HepG2 (cell line): Measurements from ENCODE around the gene CNKSR3. TPM values are rescaled to one million over a fixed set of nuclear protein-coding genes. Genes with fewer than 3 reads are reported as not detected.

ENCODE experiments used
- BRD4 ChIP-seq: sonication (generic); formaldehyde crosslinking; IDR thresholded peaks from 2 replicates; pipeline ENCODE4 v1.4.0; 2020; ENCODE audit warnings: missing genetic modification reagents
- CEBPG ChIP-seq: IDR thresholded peaks from 2 replicates; pipeline ENCODE4 v1.6.1; 2016
- DMAP1 ChIP-seq: IDR thresholded peaks from 2 replicates; pipeline ENCODE4 v1.6.1; 2016
- EP300 ChIP-seq, 3 experiments: sonication (generic) in 1 of 3; formaldehyde crosslinking in 1 of 3; IDR thresholded peaks; 2 replicates each; pipeline versions ENCODE4 v1.5.1 to v1.6.1; 2011 to 2020; ENCODE audit warnings: low read depth in 2 of 3, low read length in 2 of 3, borderline replicate concordance in 1 of 3, improper control_type of control experiment in 1 of 3, mild to moderate bottlenecking in 1 of 3, missing genetic modification reagents in 1 of 3, moderate library complexity in 1 of 3
- HNF4A ChIP-seq: sonication (generic); formaldehyde crosslinking; IDR thresholded peaks from 2 replicates; pipeline ENCODE4 v1.4.0; 2020; ENCODE audit warnings: missing genetic modification reagents
- KDM2A ChIP-seq: sonication (generic); formaldehyde crosslinking; IDR thresholded peaks from 2 replicates; pipeline ENCODE4 v1.4.0; 2020; ENCODE audit warnings: low read depth, missing genetic modification reagents, borderline replicate concordance
- MBD4 ChIP-seq: IDR thresholded peaks from 2 replicates; pipeline ENCODE4 v1.6.1; 2012; ENCODE audit warnings: low read length, inconsistent platforms, borderline replicate concordance
- NFYB ChIP-seq: sonication (generic); formaldehyde crosslinking; IDR thresholded peaks from 2 replicates; pipeline ENCODE4 v1.4.0; 2020; ENCODE audit warnings: missing genetic modification reagents
- NPAS2 ChIP-seq: sonication (generic); formaldehyde crosslinking; IDR thresholded peaks from 2 replicates; pipeline ENCODE4 v1.8.0; 2022; ENCODE audit warnings: mild to moderate bottlenecking, missing genetic modification reagents, borderline replicate concordance
- NR2F6 ChIP-seq, 2 experiments: IDR thresholded peaks; 2 replicates each; pipeline ENCODE4 v1.6.1; 2016; ENCODE audit warnings: antibody characterized with exemption in 1 of 2, mild to moderate bottlenecking in 1 of 2
- RARG ChIP-seq: sonication (generic); formaldehyde crosslinking; IDR thresholded peaks from 2 replicates; pipeline ENCODE4 v1.4.0; 2020; ENCODE audit warnings: low read depth, mild to moderate bottlenecking, missing genetic modification reagents
- SOX6 ChIP-seq, 2 experiments: fragments of 450-650 bp in 1 of 2; sonication (generic) in 1 of 2; formaldehyde crosslinking in 1 of 2; IDR thresholded peaks; 2 replicates each; pipeline versions ENCODE4 v1.4.0 to v1.6.1; 2017 to 2020; ENCODE audit warnings: antibody characterized with exemption in 1 of 2, mild to moderate bottlenecking in 1 of 2, missing genetic modification reagents in 1 of 2
- TEAD3 ChIP-seq: optimal IDR thresholded peaks from 2 replicates; pipeline ENCODE3; 2016; ENCODE audit warnings: borderline replicate concordance
- ZNF230 ChIP-seq: sonication (generic); formaldehyde crosslinking; IDR thresholded peaks from 2 replicates; pipeline ENCODE4 v1.4.0; 2020; ENCODE audit warnings: mild to moderate bottlenecking, missing genetic modification reagents
- ZNF256 ChIP-seq: sonication (generic); formaldehyde crosslinking; conservative IDR thresholded peaks from 2 replicates; pipeline ENCODE4 v1.4.0; 2020; ENCODE audit warnings: missing genetic modification reagents
- ZNF557 ChIP-seq: sonication (generic); formaldehyde crosslinking; IDR thresholded peaks from 2 replicates; pipeline ENCODE4 v1.4.0; 2020; ENCODE audit warnings: missing genetic modification reagents
- ZNF674 ChIP-seq: sonication (generic); formaldehyde crosslinking; IDR thresholded peaks from 2 replicates; pipeline ENCODE4 v1.5.0; 2020; ENCODE audit warnings: low read depth, mild to moderate bottlenecking, missing genetic modification reagents
- ZNF746 ChIP-seq: sonication (generic); formaldehyde crosslinking; IDR thresholded peaks from 2 replicates; pipeline ENCODE4 v1.8.0; 2022; ENCODE audit warnings: mild to moderate bottlenecking, missing genetic modification reagents
- ZNF782 ChIP-seq: sonication (generic); formaldehyde crosslinking; IDR thresholded peaks from 2 replicates; pipeline ENCODE4 v1.4.0; 2020; ENCODE audit warnings: missing genetic modification reagents, mild to moderate bottlenecking, borderline replicate concordance
- polyA plus RNA-seq, 8 experiments: library from polyadenylated mRNA; depleted of rRNA in 3 of 8; stranded (reverse) in 7 of 8; unstranded in 1 of 8; fragments of >200 nt; fragmentation: Illumina TruSeq in 4 of 8; extraction: Trizol in 4 of 8; gene quantifications; 2 replicates each; pipeline versions ENCODE4 v1.2.1 to v1.2.3, GENCODE V29; 2011 to 2016; ENCODE audit warnings: low read depth in 4 of 8, missing spikeins in 1 of 8, mixed read lengths in 1 of 8; ENCODE audit not compliant: insufficient read depth in 1 of 8
- total RNA-seq, 5 experiments: library from RNA; depleted of rRNA; stranded (reverse); fragments of >200 nt; fragmentation: Illumina TruSeq; extraction: Trizol; gene quantifications; 2 replicates each; pipeline ENCODE4 v1.2.3, GENCODE V29; 2016; ENCODE audit warnings: low read depth in 1 of 5
- TF ChIP-seq, protein P1 (sequence below): sonication (generic); formaldehyde crosslinking; IDR thresholded peaks from 2 replicates; pipeline ENCODE4 v1.8.1; 2023; ENCODE audit warnings: mild to moderate bottlenecking, inconsistent platforms, moderate library complexity, missing genetic modification reagents, borderline replicate concordance
- TF ChIP-seq, protein P2 (sequence below): sonication (generic); formaldehyde crosslinking; IDR thresholded peaks from 2 replicates; pipeline ENCODE4 v1.9.0; 2022; ENCODE audit warnings: low read depth, missing genetic modification reagents
- TF ChIP-seq, protein P3 (sequence below): sonication (generic); formaldehyde crosslinking; IDR thresholded peaks from 2 replicates; pipeline ENCODE4 v1.5.1; 2020; ENCODE audit warnings: missing genetic modification reagents, mild to moderate bottlenecking, borderline replicate concordance
- TF ChIP-seq, protein P4 (sequence below): sonication (generic); formaldehyde crosslinking; IDR thresholded peaks from 2 replicates; pipeline ENCODE4 v1.4.0; 2020; ENCODE audit warnings: missing genetic modification reagents
- TF ChIP-seq, protein P5 (sequence below): IDR thresholded peaks from 2 replicates; pipeline ENCODE4 v1.6.1; 2016; ENCODE audit warnings: low read depth, borderline replicate concordance

The CNKSR3 gene
- total and polyA plus RNA-seq, 2 of the 13 experiments (the other 11 are each of a cell fraction or from before 2014, with no cell fraction given) = 9.2 to 38.6 TPM

DNA sequence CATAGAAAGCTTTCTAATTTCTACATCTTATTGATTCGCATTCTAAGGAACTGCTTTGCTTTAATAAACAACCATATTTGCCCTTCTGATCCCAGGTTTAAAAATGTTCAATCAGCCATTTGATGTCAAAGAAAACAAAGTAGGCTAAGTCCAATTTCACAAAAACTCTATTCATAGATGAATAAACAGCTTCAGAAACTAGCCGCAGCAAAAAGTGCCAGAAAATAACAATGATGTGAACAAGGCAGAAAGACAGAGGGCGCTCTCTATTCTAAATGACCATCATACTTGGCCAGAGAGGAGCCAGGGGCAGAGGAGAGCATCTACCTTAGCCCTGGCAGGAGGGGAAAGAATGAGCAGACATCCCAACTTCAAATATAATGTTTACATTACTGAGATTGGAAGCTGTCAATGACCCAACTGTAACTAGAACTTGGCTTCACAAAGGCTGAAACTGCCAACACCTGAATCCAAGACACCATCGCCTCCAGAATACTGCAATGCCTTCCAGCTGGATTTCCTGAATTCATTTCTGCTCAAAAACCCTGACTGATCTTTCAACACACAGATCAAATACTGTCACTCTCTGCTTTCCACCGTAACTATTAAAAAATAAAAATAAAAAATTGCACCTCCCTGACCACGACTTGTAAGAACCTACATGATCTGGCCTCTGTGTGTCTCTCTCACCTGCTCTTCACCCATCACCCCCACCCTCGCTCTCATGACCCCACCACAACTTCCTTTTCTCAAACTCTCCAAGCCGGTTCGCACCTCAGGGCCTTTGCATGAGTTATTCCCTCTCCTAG is 9.5 kb downstream of the CNKSR3 start (continued):
- TF ChIP-seq, protein P1, sequence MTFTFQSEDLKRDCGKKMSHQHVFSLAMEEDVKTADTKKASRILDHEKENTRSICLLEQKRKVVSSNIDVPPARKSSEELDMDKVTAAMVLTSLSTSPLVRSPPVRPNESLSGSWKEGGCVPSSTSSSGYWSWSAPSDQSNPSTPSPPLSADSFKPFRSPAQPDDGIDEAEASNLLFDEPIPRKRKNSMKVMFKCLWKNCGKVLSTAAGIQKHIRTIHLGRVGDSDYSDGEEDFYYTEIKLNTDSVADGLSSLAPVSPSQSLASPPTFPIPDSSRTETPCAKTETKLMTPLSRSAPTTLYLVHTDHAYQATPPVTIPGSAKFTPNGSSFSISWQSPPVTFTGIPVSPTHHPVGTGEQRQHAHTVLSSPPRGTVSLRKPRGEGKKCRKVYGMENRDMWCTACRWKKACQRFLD (CRISPR knock-in tag) = no peak
- TF ChIP-seq, protein P2, sequence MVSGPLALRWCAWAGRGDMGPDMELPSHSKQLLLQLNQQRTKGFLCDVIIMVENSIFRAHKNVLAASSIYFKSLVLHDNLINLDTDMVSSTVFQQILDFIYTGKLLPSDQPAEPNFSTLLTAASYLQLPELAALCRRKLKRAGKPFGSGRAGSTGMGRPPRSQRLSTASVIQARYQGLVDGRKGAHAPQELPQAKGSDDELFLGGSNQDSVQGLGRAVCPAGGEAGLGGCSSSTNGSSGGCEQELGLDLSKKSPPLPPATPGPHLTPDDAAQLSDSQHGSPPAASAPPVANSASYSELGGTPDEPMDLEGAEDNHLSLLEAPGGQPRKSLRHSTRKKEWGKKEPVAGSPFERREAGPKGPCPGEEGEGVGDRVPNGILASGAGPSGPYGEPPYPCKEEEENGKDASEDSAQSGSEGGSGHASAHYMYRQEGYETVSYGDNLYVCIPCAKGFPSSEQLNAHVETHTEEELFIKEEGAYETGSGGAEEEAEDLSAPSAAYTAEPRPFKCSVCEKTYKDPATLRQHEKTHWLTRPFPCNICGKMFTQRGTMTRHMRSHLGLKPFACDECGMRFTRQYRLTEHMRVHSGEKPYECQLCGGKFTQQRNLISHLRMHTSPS = no peak
- TF ChIP-seq HNF4A = 0 out of 2 replicates have a peak, but pooled peaks have one; percentile 15
- TF ChIP-seq ZNF230 (CRISPR knock-in tag) = no peak
- no peak for TF ChIP-seq MBD4
- TF ChIP-seq ZNF782 (CRISPR knock-in tag) = no peak
- TF ChIP-seq ZNF746 = no peak
- no peak for TF ChIP-seq ZNF557 (CRISPR knock-in tag)
- no peak for TF ChIP-seq SOX6 (IDR thresholded peaks at IDR 0.05)
- peak; percentile 66 for TF ChIP-seq SOX6 (CRISPR knock-in tag; IDR thresholded peaks at IDR 0.05)
- TF ChIP-seq ZNF674 (CRISPR knock-in tag) = no peak
- TF ChIP-seq, protein P3, sequence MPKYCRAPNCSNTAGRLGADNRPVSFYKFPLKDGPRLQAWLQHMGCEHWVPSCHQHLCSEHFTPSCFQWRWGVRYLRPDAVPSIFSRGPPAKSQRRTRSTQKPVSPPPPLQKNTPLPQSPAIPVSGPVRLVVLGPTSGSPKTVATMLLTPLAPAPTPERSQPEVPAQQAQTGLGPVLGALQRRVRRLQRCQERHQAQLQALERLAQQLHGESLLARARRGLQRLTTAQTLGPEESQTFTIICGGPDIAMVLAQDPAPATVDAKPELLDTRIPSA (CRISPR knock-in tag) = no peak
- no peak for TF ChIP-seq RARG (CRISPR knock-in tag)
- TF ChIP-seq EP300 (IDR thresholded peaks at IDR 0.05; ENCODE audit: low read depth in 2 of 2, low read length in 2 of 2) = peak in 1 of 2 experiments; percentile 23; a peak in 1 of 4 replicates
- no peak for TF ChIP-seq EP300 (CRISPR knock-in tag; IDR thresholded peaks at IDR 0.05; ENCODE audit: borderline replicate concordance)
- no peak for TF ChIP-seq ZNF256 (CRISPR knock-in tag)
- TF ChIP-seq BRD4 = no peak
- TF ChIP-seq, protein P4, sequence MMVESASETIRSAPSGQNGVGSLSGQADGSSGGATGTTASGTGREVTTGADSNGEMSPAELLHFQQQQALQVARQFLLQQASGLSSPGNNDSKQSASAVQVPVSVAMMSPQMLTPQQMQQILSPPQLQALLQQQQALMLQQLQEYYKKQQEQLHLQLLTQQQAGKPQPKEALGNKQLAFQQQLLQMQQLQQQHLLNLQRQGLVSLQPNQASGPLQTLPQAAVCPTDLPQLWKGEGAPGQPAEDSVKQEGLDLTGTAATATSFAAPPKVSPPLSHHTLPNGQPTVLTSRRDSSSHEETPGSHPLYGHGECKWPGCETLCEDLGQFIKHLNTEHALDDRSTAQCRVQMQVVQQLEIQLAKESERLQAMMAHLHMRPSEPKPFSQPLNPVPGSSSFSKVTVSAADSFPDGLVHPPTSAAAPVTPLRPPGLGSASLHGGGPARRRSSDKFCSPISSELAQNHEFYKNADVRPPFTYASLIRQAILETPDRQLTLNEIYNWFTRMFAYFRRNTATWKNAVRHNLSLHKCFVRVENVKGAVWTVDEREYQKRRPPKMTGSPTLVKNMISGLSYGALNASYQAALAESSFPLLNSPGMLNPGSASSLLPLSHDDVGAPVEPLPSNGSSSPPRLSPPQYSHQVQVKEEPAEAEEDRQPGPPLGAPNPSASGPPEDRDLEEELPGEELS = peak; percentile 51
- TF ChIP-seq DMAP1 (CRISPR knock-in tag) = no peak
- TF ChIP-seq KDM2A = no peak
- peak; percentile 53 for TF ChIP-seq TEAD3 (CRISPR knock-in tag)
- TF ChIP-seq, protein P5, sequence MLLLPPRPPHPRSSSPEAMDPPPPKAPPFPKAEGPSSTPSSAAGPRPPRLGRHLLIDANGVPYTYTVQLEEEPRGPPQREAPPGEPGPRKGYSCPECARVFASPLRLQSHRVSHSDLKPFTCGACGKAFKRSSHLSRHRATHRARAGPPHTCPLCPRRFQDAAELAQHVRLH (CRISPR knock-in tag) = no peak
- no peak for TF ChIP-seq NR2F6 (IDR thresholded peaks at IDR 0.05)
- peak; percentile 9; the same call in 1 of the 2 replicates for TF ChIP-seq NR2F6 (CRISPR knock-in tag; IDR thresholded peaks at IDR 0.05)
- TF ChIP-seq NFYB (CRISPR knock-in tag) = no peak
- no peak for TF ChIP-seq CEBPG (CRISPR knock-in tag)
- TF ChIP-seq NPAS2 (CRISPR knock-in tag) = no peak
